Brain microvascular endothelial cell (primary cell): Measurements from ENCODE around the gene CEP72.

Experiments
- DNase-seq: peaks from one replicate; pipeline ENCODE4 v3.0.0-alpha.2; 2020
- H3K27ac ChIP-seq: fragments of 250-450 bp; sonication (Bioruptor Pico); 2 replicates; pipeline ENCODE4 v1.5.1; 2020; ENCODE audit warnings: mild to moderate bottlenecking, moderate library complexity
- H3K27me3 ChIP-seq: fragments of 250-450 bp; sonication (Bioruptor Pico); replicated peaks from 2 replicates; pipeline ENCODE4 v1.5.1; 2020; ENCODE audit warnings: mild to moderate bottlenecking
- H3K36me3 ChIP-seq: fragments of 250-450 bp; sonication (Bioruptor Pico); replicated peaks from 2 replicates; pipeline ENCODE4 v1.5.1; 2020; ENCODE audit warnings: mild to moderate bottlenecking
- H3K4me3 ChIP-seq: 2 replicates; pipeline ENCODE4 v1.5.1; 2011; ENCODE audit warnings: low read depth, mild to moderate bottlenecking, control low read depth, low read length, moderate library complexity
- in situ Hi-C: cut with HindIII; loops from 2 replicates; pipeline ENCODE4 v1.10.0; 2017; ENCODE audit warnings: low sequenced_read_pairs, low pct_ligation_motif_present
- TF ChIP-seq, protein P1 (sequence below): IDR thresholded peaks from 2 replicates; pipeline ENCODE4 v1.5.1; 2011; ENCODE audit warnings: low read depth, mild to moderate bottlenecking, moderate library complexity, low read length, control low read depth, inconsistent platforms; ENCODE audit errors: missing control alignments

The CEP72 gene

DNA sequence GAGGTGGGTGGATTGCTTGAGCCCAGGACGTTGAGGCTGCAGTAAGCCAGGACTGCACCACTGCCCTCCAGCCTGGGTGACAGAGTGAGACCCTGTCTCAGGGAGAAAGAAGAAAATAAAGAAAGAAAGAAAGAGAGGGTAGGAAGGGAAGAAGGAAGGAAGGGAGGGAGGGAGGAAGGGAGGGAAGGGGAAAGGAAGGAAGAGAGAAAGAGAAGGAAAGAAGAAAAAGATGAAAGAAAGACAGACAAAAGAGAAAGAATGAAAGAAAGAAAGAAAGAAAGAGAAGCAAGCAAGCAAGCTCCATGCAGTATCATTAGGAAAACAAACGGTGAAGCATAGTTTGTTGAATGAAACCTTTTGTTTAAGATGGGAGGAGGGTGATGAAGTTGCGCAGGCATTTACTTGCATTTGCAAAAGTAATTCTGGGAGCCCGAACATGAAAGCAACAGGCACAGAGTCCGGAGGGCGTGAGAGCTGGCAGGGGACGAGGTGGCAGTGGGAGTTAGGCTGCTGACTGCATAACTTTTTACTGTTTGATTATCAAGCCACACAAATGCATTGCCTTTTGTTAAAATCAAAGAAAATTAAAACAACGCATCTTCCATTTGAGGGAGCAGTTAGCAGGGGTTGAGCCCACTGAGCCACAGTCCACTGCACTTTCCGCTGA, 26.0 kb upstream of the CEP72 start:
- TF ChIP-seq, protein P1, sequence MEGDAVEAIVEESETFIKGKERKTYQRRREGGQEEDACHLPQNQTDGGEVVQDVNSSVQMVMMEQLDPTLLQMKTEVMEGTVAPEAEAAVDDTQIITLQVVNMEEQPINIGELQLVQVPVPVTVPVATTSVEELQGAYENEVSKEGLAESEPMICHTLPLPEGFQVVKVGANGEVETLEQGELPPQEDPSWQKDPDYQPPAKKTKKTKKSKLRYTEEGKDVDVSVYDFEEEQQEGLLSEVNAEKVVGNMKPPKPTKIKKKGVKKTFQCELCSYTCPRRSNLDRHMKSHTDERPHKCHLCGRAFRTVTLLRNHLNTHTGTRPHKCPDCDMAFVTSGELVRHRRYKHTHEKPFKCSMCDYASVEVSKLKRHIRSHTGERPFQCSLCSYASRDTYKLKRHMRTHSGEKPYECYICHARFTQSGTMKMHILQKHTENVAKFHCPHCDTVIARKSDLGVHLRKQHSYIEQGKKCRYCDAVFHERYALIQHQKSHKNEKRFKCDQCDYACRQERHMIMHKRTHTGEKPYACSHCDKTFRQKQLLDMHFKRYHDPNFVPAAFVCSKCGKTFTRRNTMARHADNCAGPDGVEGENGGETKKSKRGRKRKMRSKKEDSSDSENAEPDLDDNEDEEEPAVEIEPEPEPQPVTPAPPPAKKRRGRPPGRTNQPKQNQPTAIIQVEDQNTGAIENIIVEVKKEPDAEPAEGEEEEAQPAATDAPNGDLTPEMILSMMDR, result no peak
- no peak overlapping the region for H3K27ac ChIP-seq
- H3K27me3 ChIP-seq, result peaks cover 2% of the 10 kb centered on the region
- H3K4me3 ChIP-seq, result no peak overlapping the region
- no peak for DNase-seq
- no peaks in the 10 kb centered on the region for H3K36me3 ChIP-seq
- in situ Hi-C loops, result no loop called here

DNA sequence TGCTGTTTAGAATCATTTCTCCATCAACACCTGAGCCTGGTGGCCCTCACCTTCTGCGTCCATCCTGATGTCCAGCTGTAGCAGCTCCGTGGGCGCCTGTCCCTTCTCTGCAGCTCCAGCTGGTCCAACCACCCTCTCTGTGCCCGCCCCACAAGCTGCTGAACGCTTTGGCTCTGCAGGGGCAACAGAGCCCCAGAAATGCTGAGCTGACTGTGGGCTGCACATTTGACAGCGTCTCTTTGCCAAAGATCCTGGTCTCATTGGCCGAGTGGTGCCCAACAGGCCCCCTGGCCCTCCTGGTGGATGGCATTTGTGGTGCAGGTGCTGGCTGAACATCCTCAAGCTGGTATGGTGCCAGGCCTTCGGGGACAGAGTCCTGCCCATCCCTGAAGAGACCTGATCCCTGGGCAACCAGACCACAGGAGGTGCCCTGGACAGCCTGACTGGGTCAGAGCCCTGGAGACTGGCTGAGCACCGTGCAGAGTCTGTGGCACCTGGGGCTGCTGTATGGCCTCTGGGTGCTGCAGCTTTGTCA, 25.3 kb upstream of the CEP72 start:
- TF ChIP-seq, protein P1, result peak; percentile 6
- in situ Hi-C loops, result no loop called here

DNA sequence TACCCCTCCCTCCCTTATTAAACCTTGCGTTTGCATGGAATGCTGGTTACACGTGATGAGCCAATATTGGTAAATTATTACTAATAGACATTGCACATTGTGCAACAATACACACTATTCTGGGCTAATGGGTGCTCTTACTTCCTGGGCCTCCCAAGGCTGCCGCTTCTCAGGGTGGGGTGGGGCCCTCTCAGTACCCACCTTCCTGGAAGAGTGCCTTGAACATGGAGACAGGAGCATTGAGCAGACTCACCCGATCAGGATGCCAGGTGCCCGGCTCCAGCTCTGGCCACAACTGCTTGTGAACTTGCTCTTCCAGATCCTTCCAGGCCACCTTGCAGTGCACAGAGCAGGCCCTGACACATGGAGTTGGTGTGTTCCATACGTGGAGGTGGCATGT, 24.7 kb upstream of the CEP72 start:
- Histone ChIP-seq H3K27ac (no peak overlapping the region), H3K36me3 (no peaks in the 10 kb centered on the region), H3K4me3 (no peak overlapping the region), H3K27me3 (peaks cover 2% of the 10 kb centered on the region)
- TF ChIP-seq, protein P1, result no peak
- in situ Hi-C loops, result no loop called here
- no peak for DNase-seq

More for the DNA sequence above, 25.3 kb upstream of the CEP72 start:
- DNase-seq, result no peak
- H3K36me3 ChIP-seq, result no peaks in the 10 kb centered on the region
- H3K4me3 ChIP-seq, result no peak overlapping the region
- H3K27ac ChIP-seq, result no peak overlapping the region
- peaks cover 2% of the 10 kb centered on the region for H3K27me3 ChIP-seq

DNA sequence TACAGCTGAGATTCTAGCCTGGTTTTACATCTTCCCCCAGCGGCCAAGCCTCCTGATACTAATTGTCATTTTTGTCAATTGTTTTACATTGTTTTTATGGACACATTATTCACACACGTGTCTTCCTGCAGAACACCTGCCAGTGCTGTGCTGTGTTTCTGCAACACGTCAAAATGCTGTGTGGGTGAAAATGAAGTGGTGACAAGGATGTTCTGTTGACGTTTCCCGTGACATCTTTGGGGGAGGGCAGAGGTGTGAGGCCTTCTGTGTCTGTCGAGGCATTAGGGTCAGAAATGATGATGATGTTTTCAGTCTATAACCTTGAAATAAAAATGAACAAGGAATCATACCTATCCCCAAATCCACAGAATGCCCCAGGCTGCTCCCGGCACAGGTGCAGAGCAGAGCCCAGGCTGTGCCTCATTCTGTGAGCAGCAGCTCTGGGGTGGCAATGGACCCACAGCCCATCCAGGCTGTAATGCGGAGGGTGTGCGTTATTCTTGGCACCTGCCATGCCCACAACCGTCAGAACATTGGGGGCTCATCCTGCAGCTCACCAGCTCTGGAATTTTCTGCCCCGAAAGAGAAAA, 23.6 kb upstream of the CEP72 start:
- in situ Hi-C loops, result no loop called here

DNA sequence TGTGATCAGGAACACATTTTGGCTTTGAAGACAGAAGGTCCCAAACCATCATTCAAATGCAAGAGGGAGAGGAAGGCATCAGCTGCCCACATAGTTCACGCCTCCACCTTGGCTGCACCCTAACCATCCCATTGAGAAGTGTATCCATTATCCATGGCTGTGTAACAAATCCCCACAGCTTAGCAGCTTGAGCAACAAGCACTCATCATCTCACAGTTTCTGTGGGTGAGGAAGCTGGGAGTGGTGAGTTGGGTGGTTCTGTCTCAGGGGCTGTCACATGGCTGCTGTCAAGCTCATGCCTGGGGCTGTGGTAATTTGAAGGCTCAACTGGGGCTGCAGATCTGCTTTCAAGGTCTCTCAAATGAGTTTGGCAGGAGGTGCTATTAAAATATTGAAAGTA, 23.0 kb upstream of the CEP72 start:
- TF ChIP-seq, protein P1, result no peak
- H3K27me3 ChIP-seq, result peaks cover 5% of the 10 kb centered on the region
- in situ Hi-C loops, result no loop called here

More for the DNA sequence above, 23.6 kb upstream of the CEP72 start:
- Histone ChIP-seq H3K27me3 (peaks cover 2% of the 10 kb centered on the region), H3K4me3 (no peak overlapping the region), H3K36me3 (no peaks in the 10 kb centered on the region), H3K27ac (no peak overlapping the region)
- DNase-seq, result no peak
- TF ChIP-seq, protein P1, result no peak

DNA sequence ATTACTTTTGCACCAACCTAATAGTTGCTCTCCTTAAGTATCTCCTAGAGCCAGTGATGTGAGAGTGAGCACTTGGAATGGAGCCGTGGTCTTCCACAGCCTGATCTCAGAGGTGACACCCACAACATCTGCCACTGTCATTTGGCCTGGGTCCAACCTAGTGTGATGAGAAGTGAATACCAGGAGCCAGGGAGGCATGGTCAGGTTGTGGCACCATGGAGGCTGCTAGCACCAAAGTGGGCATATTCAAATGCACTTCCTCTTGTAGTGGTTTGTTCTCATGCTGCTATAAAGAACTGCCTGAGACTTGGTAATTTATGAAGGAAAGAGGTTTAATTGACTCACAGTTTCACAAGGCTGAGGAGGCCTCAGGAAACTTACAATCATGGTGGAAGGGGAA, 22.6 kb upstream of the CEP72 start:
- in situ Hi-C loops, result no loop called here
- no peaks in the 10 kb centered on the region for H3K36me3 ChIP-seq
- H3K27ac ChIP-seq, result no peak overlapping the region
- H3K27me3 ChIP-seq, result peaks cover 9% of the 10 kb centered on the region
- no peak overlapping the region for H3K4me3 ChIP-seq
- TF ChIP-seq, protein P1, result no peak
- DNase-seq, result no peak

More for the DNA sequence above, 23.0 kb upstream of the CEP72 start:
- no peak overlapping the region for H3K4me3 ChIP-seq
- DNase-seq, result no peak
- H3K36me3 ChIP-seq, result no peaks in the 10 kb centered on the region
- no peak overlapping the region for H3K27ac ChIP-seq
